HG03139 (cell line): ENCODE results near the gene OCA2.

ENCODE experiments used
- ATAC-seq: cut with Tn5 transposase; IDR thresholded peaks from one replicate; pipeline ENCODE4 v1.9.1; 2021; ENCODE audit not compliant: unreplicated experiment

Gene OCA2

DNA sequence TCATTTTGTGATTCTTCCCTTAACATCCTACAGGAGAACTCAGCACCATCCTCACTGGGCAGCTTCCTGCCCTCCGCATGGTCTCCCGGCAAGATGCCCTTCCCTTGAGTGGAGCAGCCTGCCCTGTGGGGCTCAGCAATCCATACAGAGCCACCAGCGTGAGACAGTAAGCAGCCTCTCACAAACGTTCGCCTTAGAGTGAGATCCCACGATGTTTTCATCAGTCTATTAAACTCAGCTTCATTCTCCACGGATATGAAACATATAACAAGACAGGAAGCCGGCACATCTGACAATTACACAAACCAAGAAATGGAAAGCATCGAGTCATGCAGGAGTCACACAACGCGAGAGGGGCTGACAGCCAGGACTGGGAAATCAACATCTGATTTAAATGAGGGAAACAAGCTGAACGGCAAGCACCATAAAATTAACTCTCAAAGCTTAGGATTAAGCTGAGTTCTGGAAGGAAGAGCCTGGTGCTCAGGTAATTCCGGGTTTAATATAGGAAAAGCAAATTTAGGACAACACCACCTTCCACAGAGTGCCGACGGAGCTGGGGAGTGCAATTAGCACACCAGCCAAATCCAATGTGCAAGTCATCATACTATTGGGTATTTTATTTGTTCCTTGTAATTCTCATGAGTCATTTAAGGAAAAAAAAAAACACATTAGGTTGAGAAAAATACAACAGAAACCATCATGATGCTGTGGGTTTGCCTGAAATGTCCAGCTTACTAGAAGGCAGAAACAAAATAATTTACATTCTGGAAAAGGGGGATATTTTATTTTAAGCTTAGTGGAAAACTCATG, 272.0 kb downstream of the OCA2 start:
- ATAC-seq: no peak

GRCh38 chr15:27826411-27826810, 272.7 kb downstream of the OCA2 start:
- ATAC-seq: no peak

GRCh38 chr15:27824841-27825422, 274.2 kb downstream of the OCA2 start:
- no peak for ATAC-seq

DNA sequence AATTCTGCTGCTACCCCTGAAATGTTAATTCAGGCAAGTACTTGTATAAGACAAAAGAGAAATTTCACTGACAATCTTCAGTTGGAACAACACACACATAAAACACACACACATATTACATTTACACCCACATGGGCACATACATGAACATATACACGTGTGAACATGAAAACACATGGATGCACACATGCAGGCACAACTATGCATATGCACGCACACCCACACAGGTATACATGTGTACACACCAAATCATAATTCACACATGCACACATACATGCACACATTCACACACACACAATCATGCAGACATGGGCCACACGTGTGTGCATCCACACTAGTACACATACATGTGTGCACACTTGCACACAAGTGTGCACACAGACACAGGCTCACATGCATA, 277.8 kb downstream of the OCA2 start:
- ATAC-seq: no peak

DNA sequence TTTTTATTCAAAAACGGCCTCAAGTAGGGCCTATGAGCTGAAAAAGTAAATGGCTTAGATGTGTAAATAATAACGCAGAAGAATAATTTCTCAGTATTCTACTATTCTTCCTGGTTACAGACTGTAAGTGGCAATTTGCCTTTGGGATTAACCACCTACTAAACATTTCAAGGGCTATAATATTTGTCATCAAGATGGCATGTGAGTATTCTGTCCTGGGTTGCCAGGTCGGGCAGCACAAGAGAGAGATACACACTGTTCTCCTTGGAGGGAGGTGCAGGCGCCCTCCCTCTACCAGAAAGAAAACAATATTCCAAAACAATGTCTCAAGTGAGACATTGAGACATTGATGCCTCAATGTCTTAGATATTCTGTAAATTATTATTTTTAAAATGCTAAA, 278.4 kb downstream of the OCA2 start:
- ATAC-seq: no peak

GRCh38 chr15:27820232-27820631, 278.9 kb downstream of the OCA2 start:
- no peak for ATAC-seq

DNA sequence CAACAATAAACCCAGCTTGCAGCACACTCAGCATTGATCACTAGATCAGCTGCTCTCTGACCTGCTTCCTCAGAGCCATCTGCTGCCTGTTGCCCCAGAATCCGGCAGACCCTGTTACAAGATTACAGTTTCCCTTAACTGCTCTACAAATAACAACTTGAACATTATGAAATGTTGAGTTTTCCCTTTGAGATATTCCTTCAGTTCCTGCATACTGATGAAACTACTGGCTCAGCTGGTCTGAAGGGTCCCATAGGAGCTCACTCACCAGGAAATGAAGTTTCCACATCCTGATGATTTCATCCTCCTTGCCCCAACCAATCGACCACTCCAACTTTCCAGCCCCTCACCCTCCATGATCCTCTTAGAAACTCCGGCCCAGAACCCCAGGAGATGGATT, 281.9 kb downstream of the OCA2 start:
- no peak for ATAC-seq

DNA sequence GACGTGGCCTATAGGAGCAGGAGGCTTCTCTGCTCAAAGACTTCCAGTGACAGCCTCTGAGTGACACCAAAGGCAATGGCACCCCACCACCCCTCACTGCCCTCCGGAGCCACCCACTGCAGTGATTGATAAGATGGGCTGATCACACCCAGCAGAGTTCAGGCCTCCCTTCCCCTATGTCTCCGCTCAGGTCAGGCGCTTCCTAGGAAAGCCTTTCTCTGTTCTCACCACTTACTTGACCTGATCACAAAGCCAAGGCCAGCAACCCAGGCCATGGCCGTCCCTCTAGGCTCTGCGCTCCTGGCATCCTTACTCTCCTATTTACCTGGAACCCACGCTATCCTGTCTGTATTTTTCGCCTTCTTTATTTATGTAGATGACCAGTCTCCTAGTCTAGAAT, 282.3 kb downstream of the OCA2 start:
- ATAC-seq: no peak

GRCh38 chr15:27815035-27815434, 284.1 kb downstream of the OCA2 start:
- ATAC-seq: no peak

DNA sequence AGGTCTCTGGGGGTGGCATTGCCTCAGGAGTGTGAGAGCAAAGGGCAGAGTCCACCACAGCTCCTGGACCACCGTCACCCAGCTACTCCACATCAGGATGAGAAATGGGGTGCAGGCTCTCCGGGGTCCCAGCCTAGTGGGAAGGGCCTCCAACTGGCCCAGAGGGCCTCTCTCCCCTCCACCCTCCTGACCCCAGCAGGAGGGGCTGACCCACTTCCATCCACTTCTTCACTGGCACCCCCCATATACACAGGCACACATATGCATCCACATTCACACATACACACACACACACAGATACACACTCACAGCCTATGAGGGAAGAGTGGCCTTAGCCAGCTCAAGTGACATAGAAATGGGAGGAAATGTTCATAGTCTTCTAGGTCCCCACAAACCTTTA, 286.0 kb downstream of the OCA2 start:
- no peak for ATAC-seq

- no peak for ATAC-seq
These were observed 290.9 kb downstream of the OCA2 start for GRCh38 chr15:27808182-27808581.

GRCh38 chr15:27807335-27807734, 291.8 kb downstream of the OCA2 start:
- ATAC-seq: no peak

DNA sequence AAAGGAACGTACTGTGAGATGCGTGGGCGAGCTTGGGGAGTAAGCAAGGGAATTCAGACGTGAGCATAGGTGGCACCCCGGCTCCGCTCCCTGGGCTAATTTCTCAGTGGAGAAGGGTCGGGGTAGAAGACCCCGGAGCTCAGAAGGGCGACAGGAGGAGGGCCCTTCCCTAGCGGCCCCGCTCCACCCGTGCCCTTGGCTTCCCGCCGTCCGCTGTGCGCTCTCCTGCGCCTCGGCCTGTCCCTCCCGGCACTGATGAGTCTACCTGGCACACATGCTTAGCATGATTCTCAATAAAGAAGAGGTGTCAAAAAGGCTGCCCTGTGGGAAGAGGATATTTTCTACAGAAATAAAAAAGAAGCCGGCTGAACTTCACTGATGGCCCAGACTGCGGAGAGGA, 292.7 kb downstream of the OCA2 start:
- no peak for ATAC-seq

DNA sequence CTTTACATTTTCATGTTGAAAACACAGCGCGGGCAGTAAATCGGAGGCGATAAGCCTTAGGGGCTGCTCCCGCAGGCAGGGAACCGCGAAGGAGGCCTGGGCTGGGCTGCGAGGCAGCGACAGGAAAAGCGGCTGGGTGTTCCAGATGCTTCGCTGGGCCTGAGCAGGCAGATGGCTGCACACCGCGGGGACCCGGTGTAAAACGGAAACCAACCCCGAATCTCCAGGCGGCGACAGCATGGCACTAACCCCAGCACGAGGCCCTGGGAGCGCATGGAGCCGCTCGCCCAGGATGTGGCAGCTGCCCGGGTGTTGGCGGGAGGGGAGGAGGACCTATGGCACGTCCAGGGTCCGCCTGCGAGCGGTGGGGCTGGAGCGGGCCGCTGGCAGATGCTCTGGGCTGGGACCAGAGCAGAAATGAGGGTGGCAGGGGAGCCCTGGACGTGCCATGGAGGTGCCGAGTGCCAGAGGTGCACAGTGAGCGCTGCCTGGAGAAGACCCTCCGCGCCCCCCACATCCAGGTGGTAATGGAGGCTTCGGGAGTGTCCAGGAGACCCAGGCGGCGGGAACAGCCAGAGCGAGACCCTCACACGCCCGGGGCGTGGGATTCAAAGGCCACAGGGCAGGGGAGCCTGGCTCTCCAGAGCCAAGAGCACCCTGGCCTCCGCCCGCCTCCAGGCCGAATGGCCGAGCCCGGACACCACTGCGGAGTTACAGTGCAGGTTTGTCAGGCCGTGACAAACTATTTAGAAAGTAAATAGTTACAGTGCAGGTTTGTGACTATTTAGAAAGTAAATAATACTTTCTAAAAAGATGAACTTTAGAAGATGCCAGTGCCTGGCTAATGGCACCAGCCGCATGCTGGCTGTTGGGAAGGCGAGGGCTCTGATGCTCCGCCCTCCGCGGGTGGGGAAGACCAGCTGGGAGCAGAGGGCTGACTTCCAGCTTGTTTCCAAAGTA, 293.6 kb downstream of the OCA2 start:
- no peak for ATAC-seq

DNA sequence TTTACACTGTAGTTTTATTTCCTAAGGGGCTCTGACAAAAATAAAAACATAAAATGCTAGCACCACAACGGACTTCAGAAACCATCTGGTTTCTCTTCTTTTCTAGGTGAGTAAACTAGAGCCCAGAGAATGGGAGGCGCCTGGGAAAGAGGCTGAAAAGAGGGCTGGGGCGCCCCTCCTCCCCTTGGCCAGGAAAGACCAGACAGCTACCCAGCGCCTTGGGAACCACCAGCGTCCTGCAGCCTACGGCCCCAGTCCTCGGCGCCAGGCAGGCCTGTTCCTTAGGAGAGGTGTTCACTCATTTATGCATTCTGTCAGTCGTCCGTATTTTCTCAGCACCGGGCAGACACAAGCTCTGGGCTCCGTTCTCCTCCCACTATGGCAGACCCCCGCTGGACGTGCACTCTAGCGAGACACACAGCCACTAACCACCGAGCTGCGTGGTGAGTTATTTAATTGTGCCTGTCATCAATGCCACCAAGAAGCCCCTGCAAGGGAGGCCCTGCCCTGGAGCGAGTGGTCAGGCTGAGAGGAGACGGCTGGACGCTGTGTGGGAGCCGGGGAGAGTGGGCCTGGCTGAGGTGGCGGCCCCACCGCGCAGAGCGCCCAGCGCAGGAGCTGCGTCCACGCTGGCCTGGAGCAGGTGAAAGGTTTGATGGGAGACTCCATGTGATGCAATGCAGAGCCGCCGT, 294.4 kb downstream of the OCA2 start:
- ATAC-seq: no peak

DNA sequence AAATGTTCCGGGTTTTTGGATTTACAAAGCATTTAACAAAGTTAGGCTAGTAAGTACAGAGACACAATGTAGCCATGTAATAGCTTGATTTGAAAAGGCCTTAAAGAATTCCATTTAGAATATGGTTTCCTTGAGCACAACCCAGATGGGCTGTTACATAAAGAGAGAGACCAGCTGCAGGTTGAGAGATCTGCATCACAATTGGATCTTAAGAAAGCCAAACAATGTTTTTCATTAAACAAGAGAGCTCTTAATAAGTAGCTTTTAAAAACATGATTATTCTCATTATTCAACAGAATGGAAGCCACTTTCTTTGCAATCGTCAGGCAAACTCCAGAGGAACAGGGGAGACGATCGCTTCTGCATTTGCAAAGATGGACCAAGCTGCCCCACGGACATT, 300.3 kb downstream of the OCA2 start:
- no peak for ATAC-seq

- no peak for ATAC-seq
These were observed 301.4 kb downstream of the OCA2 start for GRCh38 chr15:27797765-27798164.

DNA sequence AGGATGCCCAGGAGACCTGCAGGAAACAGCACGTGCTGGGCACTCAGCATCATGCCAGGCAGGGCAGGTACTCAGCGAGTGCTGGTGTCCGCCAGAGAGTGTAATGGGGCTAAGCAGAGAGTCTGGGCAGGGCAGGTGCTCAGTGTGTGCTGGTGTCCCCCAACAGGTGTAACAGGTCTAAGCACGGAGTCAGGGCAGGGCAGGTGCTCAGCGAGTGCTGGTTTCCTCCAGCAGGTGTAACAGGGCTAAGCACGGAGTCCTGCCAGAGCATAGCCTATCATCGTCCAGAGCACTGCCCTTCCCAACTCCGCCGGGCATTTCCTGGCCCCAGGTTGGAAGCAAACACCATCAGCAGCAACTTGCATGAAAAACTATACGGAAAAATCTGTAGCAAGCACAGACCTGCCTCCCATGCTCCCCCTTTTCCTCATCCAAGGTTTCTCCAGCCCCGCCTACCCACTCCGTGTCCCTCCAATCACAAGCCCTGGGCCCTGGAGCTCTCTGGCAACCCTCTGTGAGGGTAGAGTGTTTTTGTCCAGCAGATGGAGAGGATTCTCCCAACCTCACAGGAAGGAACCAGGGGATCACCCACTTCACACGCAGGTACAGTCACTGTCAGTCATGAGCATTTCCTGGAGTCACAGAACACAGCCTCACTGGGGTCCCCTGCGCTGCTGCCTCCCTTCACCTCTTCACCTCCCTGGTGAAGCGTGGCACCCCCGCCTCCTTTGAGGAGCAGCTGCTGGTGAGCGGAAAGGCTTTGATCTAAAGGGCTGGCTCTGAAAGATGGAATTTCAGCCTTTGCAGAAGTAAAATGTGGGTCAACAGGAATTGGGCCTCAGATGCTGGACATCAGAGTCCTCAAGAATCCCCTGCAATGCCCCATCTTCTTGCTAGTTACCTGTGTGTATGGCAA, 302.5 kb downstream of the OCA2 start:
- no peak for ATAC-seq

GRCh38 chr15:27792756-27793264, 306.3 kb downstream of the OCA2 start:
- no peak for ATAC-seq

DNA sequence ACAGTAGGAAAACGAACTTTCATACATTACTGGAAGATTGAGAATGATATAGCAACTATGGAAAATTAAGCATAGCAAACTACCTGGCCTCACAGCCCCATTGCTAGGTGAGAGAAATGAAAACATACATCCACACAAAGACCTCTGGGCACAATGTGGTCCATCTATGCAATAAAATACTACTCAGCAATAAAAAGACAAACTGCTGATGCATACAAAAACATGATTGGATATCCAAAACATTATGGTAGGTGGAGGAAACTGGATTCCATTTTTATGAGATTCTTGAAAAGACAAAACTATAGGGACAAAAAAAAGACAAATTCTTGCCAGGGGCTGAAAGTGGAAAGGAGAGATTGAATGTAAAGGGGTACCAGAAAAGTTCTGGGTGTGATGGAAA, 308.8 kb downstream of the OCA2 start:
- no peak for ATAC-seq
